Measurements from ENCODE around the gene TEC.
A peak's percentile ranks its signal among the peaks of the same experiment; 100 is the strongest.

Gene TEC

DNA sequence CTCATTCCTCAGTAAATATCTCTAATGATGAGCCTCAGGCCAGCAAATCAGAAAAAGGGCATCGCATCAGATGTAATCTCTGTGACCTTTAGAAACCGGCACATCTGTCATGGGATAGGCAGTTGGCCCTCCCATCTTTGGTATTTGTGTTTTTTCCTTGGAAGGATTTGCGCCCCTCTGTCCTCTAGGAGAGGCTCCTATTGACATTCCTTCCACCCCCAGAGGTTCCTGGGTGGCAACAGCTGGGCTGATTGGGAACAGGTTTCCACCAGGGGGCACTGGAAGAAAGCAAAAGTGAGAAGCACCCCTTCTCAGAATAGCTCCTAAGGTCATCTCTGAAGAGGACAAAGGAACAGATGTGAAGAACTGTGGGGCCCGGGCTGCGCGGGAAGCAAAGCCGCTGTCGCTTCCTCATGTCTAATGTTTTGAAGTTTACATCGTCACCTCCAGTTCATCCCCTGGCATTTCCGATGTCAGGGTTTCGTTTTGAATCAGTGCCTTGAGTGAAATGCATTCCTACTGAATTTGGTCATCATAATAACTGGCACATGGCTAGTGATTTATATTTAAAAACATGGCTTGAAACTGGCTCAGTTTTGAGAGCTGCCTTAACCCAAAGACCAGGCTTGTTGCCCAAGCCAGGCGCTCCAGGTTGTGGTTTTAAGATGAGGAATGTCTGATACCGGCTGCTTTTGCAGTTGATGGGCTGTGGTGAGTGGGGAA is 141.8 kb downstream of the TEC start:
- no peak overlapping the region for H2BK15ac ChIP-seq (ENCODE audit: low read length)
- peaks cover 0 to 6% of the 10 kb centered on the region in 2 donors for H3K4me1 ChIP-seq (ENCODE audit: control insufficient read depth in 2 of 2, insufficient read depth in 1 of 2, low read depth in 1 of 2, low read length in 2 of 2)
- no peaks in the 10 kb centered on the region for H3K36me3 ChIP-seq (replicated peaks in 1 of 2; ENCODE audit: control insufficient read depth in 2 of 2, insufficient read depth in 2 of 2, low read length in 2 of 2)
- H3K27me3 ChIP-seq (ENCODE audit: control insufficient read depth in 3 of 3, insufficient read depth in 3 of 3, low read depth in 1 of 3, low read length in 3 of 3), result peaks cover 0 to 3% (median 0%) of the 10 kb centered on the region in 3 experiments
- H3K79me1 ChIP-seq (ENCODE audit: low read depth, low read length), result no peaks in the 10 kb centered on the region
- WGBS, 2 donors (ENCODE audit: extremely low coverage in 2 of 2, insufficient read length in 2 of 2, insufficient replicate concordance in 1 of 2), result no CpG with 5 or more reads among the region's 13 CpGs
- peak overlapping the region; percentile 73 for H2AFZ ChIP-seq (ENCODE audit: low read length)
- no peak overlapping the region for H3K4me3 ChIP-seq (ENCODE audit: low read length in 2 of 2)
- H3K23ac ChIP-seq (ENCODE audit: low read depth, low read length, poor library complexity), result no peak overlapping the region
- no peak overlapping the region for H3K4me2 ChIP-seq (ENCODE audit: insufficient read depth, low read length, poor library complexity, severe bottlenecking)
- no peaks in the 10 kb centered on the region for H3K9me3 ChIP-seq (replicated peaks in 1 of 2; ENCODE audit: control insufficient read depth in 2 of 2, insufficient read depth in 1 of 2, low read depth in 1 of 2, low read length in 2 of 2)
- H3K18ac ChIP-seq (ENCODE audit: low read length), result no peak overlapping the region
- peak; percentile 67 for DNase-seq (ENCODE audit: low spot score)
- no peak overlapping the region for H2BK120ac ChIP-seq (ENCODE audit: low read depth, low read length)
- H4K91ac ChIP-seq (ENCODE audit: low read depth, low read length, poor library complexity), result no peak overlapping the region
- H2AK5ac ChIP-seq (ENCODE audit: low read depth, low read length), result no peak overlapping the region
- no peak overlapping the region for H2BK12ac ChIP-seq (ENCODE audit: low read length)
- no peak overlapping the region for H3K14ac ChIP-seq (ENCODE audit: low read length)
- H3K27ac ChIP-seq (replicated peaks; ENCODE audit: low read length), result no peak overlapping the region
- no peak overlapping the region for H4K8ac ChIP-seq (ENCODE audit: low read depth, low read length)
- H2BK5ac ChIP-seq (ENCODE audit: low read length), result no peak overlapping the region
- H3K9ac ChIP-seq (ENCODE audit: low read depth, low read length, poor library complexity), result no peak overlapping the region
- no peak overlapping the region for H3K4ac ChIP-seq (ENCODE audit: low read length)

DNA sequence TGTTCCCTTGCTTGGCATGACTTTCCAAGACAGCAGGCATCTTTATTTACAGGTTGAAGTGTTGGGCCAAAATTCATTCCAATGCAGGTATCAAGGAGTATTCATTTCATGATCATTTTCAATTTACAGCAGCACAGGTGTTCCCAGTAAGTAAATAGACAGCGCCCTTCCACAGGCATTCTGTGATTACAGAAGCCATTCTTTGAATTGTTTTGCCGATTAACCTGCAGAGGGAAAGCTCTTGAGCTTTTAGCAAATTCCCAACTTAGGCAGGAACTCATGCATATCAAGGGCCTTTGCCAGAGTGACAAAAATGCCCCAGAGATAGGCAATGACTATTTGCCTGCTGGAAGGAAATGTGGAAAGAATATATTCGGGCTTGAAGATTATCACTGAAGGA is 142.4 kb downstream of the TEC start:
- peaks cover 0 to 3% (median 0%) of the 10 kb centered on the region in 3 experiments for H3K27me3 ChIP-seq (ENCODE audit: control insufficient read depth in 3 of 3, insufficient read depth in 3 of 3, low read depth in 1 of 3, low read length in 3 of 3)
- H4K8ac ChIP-seq (ENCODE audit: low read depth, low read length), result no peak overlapping the region
- H3K18ac ChIP-seq (ENCODE audit: low read length), result no peak overlapping the region
- no peak overlapping the region for H4K91ac ChIP-seq (ENCODE audit: low read depth, low read length, poor library complexity)
- H3K4me2 ChIP-seq (ENCODE audit: insufficient read depth, low read length, poor library complexity, severe bottlenecking), result no peak overlapping the region
- H3K4ac ChIP-seq (ENCODE audit: low read length), result no peak overlapping the region
- no peaks in the 10 kb centered on the region for H3K36me3 ChIP-seq (replicated peaks in 1 of 2; ENCODE audit: control insufficient read depth in 2 of 2, insufficient read depth in 2 of 2, low read length in 2 of 2)
- H2BK12ac ChIP-seq (ENCODE audit: low read length), result no peak overlapping the region
- no peak overlapping the region for H3K23ac ChIP-seq (ENCODE audit: low read depth, low read length, poor library complexity)
- H3K9me3 ChIP-seq (replicated peaks in 1 of 2; ENCODE audit: control insufficient read depth in 2 of 2, insufficient read depth in 1 of 2, low read depth in 1 of 2, low read length in 2 of 2), result no peaks in the 10 kb centered on the region
- no CpG with 5 or more reads among the region's 3 CpGs for WGBS, 2 donors (ENCODE audit: extremely low coverage in 2 of 2, insufficient read length in 2 of 2, insufficient replicate concordance in 1 of 2)
- no peak for DNase-seq (ENCODE audit: low spot score)
- H3K4me3 ChIP-seq (ENCODE audit: low read length in 2 of 2), result no peak overlapping the region
- H2AFZ ChIP-seq (ENCODE audit: low read length), result no peak overlapping the region
- H3K14ac ChIP-seq (ENCODE audit: low read length), result no peak overlapping the region
- H2BK15ac ChIP-seq (ENCODE audit: low read length), result no peak overlapping the region
- no peaks in the 10 kb centered on the region for H3K79me1 ChIP-seq (ENCODE audit: low read depth, low read length)
- H2BK120ac ChIP-seq (ENCODE audit: low read depth, low read length), result no peak overlapping the region
- H2AK5ac ChIP-seq (ENCODE audit: low read depth, low read length), result no peak overlapping the region
- H3K27ac ChIP-seq (replicated peaks; ENCODE audit: low read length), result no peak overlapping the region
- no peak overlapping the region for H3K9ac ChIP-seq (ENCODE audit: low read depth, low read length, poor library complexity)
- H2BK5ac ChIP-seq (ENCODE audit: low read length), result no peak overlapping the region
- H3K4me1 ChIP-seq (ENCODE audit: control insufficient read depth in 2 of 2, insufficient read depth in 1 of 2, low read depth in 1 of 2, low read length in 2 of 2), result peaks cover 0 to 6% of the 10 kb centered on the region in 2 donors

DNA sequence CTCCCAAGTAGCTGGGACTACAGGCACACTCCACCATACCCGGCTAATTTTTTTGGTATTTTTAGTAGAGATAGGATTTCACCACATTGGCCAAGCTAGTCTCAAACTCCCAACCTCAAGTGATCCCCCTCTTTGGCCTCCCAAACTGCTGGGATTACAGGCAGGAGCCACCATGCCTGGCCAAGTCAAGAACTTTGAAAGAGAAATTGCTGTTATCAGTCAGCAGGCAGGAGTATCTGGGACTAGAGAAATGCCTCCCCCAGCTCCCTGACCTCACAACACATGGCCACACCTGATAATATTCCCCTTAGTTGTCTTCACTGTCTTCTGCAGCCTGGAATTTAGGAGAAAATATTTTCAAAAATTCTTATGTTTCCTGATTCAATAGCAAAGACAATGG is 143.0 kb downstream of the TEC start:
- H3K23ac ChIP-seq (ENCODE audit: low read depth, low read length, poor library complexity), result no peak overlapping the region
- H4K8ac ChIP-seq (ENCODE audit: low read depth, low read length), result no peak overlapping the region
- H2AFZ ChIP-seq (ENCODE audit: low read length), result no peak overlapping the region
- peaks cover 0 to 3% (median 0%) of the 10 kb centered on the region in 3 experiments for H3K27me3 ChIP-seq (ENCODE audit: control insufficient read depth in 3 of 3, insufficient read depth in 3 of 3, low read depth in 1 of 3, low read length in 3 of 3)
- no peak overlapping the region for H3K27ac ChIP-seq (replicated peaks; ENCODE audit: low read length)
- no peak overlapping the region for H3K14ac ChIP-seq (ENCODE audit: low read length)
- no CpG with 5 or more reads among the region's 1 CpG for WGBS, 2 donors (ENCODE audit: extremely low coverage in 2 of 2, insufficient read length in 2 of 2, insufficient replicate concordance in 1 of 2)
- H3K36me3 ChIP-seq (replicated peaks in 1 of 2; ENCODE audit: control insufficient read depth in 2 of 2, insufficient read depth in 2 of 2, low read length in 2 of 2), result no peaks in the 10 kb centered on the region
- H2BK120ac ChIP-seq (ENCODE audit: low read depth, low read length), result no peak overlapping the region
- H3K9me3 ChIP-seq (replicated peaks in 1 of 2; ENCODE audit: control insufficient read depth in 2 of 2, insufficient read depth in 1 of 2, low read depth in 1 of 2, low read length in 2 of 2), result no peaks in the 10 kb centered on the region
- H3K4me1 ChIP-seq (ENCODE audit: control insufficient read depth in 2 of 2, insufficient read depth in 1 of 2, low read depth in 1 of 2, low read length in 2 of 2), result peaks cover 0 to 9% of the 10 kb centered on the region in 2 donors
- H3K79me1 ChIP-seq (ENCODE audit: low read depth, low read length), result no peaks in the 10 kb centered on the region
- no peak overlapping the region for H2AK5ac ChIP-seq (ENCODE audit: low read depth, low read length)
- H3K4me3 ChIP-seq (ENCODE audit: low read length in 2 of 2), result no peak overlapping the region
- H3K4me2 ChIP-seq (ENCODE audit: insufficient read depth, low read length, poor library complexity, severe bottlenecking), result no peak overlapping the region
- H2BK12ac ChIP-seq (ENCODE audit: low read length), result no peak overlapping the region
- DNase-seq (ENCODE audit: low spot score), result no peak
- H3K4ac ChIP-seq (ENCODE audit: low read length), result no peak overlapping the region
- H2BK15ac ChIP-seq (ENCODE audit: low read length), result no peak overlapping the region
- no peak overlapping the region for H4K91ac ChIP-seq (ENCODE audit: low read depth, low read length, poor library complexity)
- no peak overlapping the region for H2BK5ac ChIP-seq (ENCODE audit: low read length)
- H3K9ac ChIP-seq (ENCODE audit: low read depth, low read length, poor library complexity), result no peak overlapping the region
- no peak overlapping the region for H3K18ac ChIP-seq (ENCODE audit: low read length)

DNA sequence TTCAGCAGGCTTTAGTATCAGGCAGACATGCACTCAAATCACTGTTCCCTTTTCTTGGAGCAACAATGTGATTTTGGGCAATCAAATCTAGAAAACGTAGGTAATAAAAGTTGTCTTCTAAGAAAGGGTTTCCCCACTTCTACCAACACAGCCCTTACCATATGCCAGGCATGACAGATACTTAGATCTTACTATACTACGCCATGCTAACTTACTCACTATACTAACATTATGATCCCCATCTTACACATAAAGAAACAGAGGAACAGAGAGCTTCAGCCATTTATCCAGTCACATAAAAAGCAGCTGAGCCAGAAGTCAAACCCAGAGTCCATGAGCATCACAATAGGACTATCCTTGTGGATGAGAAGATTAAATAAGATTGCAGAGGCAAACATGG is 144.8 kb downstream of the TEC start:
- no peak overlapping the region for H3K14ac ChIP-seq (ENCODE audit: low read length)
- H2AK5ac ChIP-seq (ENCODE audit: low read depth, low read length), result no peak overlapping the region
- no peak overlapping the region for H3K18ac ChIP-seq (ENCODE audit: low read length)
- H2BK120ac ChIP-seq (ENCODE audit: low read depth, low read length), result no peak overlapping the region
- no peak overlapping the region for H3K23ac ChIP-seq (ENCODE audit: low read depth, low read length, poor library complexity)
- no peak overlapping the region for H2BK15ac ChIP-seq (ENCODE audit: low read length)
- peaks cover 0 to 9% of the 10 kb centered on the region in 2 donors for H3K4me1 ChIP-seq (ENCODE audit: control insufficient read depth in 2 of 2, insufficient read depth in 1 of 2, low read depth in 1 of 2, low read length in 2 of 2)
- no peak overlapping the region for H3K27ac ChIP-seq (replicated peaks; ENCODE audit: low read length)
- H3K9ac ChIP-seq (ENCODE audit: low read depth, low read length, poor library complexity), result no peak overlapping the region
- no peaks in the 10 kb centered on the region for H3K9me3 ChIP-seq (replicated peaks in 1 of 2; ENCODE audit: control insufficient read depth in 2 of 2, insufficient read depth in 1 of 2, low read depth in 1 of 2, low read length in 2 of 2)
- no peak overlapping the region for H2AFZ ChIP-seq (ENCODE audit: low read length)
- H3K36me3 ChIP-seq (replicated peaks in 1 of 2; ENCODE audit: control insufficient read depth in 2 of 2, insufficient read depth in 2 of 2, low read length in 2 of 2), result no peaks in the 10 kb centered on the region
- H2BK5ac ChIP-seq (ENCODE audit: low read length), result no peak overlapping the region
- no peak overlapping the region for H2BK12ac ChIP-seq (ENCODE audit: low read length)
- no peak overlapping the region for H4K91ac ChIP-seq (ENCODE audit: low read depth, low read length, poor library complexity)
- DNase-seq (ENCODE audit: low spot score), result no peak
- no CpG with 5 or more reads among the region's 2 CpGs for WGBS, 2 donors (ENCODE audit: extremely low coverage in 2 of 2, insufficient read length in 2 of 2, insufficient replicate concordance in 1 of 2)
- H3K4ac ChIP-seq (ENCODE audit: low read length), result no peak overlapping the region
- no peaks in the 10 kb centered on the region for H3K79me1 ChIP-seq (ENCODE audit: low read depth, low read length)
- peaks cover 0 to 3% (median 0%) of the 10 kb centered on the region in 3 experiments for H3K27me3 ChIP-seq (ENCODE audit: control insufficient read depth in 3 of 3, insufficient read depth in 3 of 3, low read depth in 1 of 3, low read length in 3 of 3)
- no peak overlapping the region for H3K4me3 ChIP-seq (ENCODE audit: low read length in 2 of 2)
- no peak overlapping the region for H4K8ac ChIP-seq (ENCODE audit: low read depth, low read length)
- no peak overlapping the region for H3K4me2 ChIP-seq (ENCODE audit: insufficient read depth, low read length, poor library complexity, severe bottlenecking)

Data from neuronal stem cell (in vitro differentiated cells).